ENCODE results near the gene TXNRD2. TPM values are rescaled to one million over a fixed set of nuclear protein-coding genes. Genes with fewer than 3 reads are reported as not detected.

The TXNRD2 gene
- total RNA-seq, 4 donors from 2014 or later: 12.1 to 28.9 (median 21.6) TPM

DNA sequence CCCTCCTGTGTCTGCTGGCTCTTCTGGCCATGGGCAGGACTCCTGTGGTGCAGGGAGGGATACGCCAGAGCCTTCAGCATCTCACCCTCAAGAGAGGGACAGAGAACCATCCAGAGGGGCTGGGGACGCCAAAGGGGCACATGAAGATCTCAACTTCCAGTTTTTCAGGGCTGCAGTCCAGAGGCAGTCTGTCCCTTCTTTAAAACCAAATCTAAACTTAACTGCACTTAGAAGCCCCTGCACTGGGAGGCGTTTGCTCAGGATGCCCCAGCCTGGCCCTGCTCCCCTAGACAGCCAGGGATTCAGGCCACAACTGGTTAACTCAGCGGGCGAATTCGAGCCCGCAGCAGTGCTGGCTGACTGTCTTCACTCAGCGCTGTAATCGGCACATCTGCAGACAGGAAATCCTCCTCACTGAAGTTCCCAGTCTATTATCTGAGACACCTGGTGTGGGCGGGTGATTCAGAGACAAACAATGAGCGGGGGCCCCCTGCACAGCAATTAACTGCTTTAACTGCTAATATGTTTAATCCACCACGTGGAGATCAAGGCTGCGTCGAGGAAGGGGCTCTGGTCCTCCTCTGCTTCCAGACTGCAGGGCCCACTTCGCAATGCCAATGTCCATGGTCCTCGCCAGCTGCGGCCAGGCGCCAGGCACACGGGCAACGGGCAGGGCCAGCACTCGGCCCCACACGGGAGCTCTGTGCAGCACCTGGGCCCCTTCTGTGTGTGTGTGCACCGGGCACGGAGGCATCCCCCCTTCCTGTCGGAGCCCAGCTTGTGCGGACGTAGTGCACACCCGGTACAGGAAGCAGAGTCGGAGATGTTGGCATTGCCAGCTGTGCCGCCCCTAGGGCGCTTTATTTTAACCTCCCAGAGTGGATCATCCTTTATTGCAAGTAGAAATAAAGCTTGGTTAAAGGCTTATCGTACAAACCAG, 50.0 kb downstream of the TXNRD2 start:
- WGBS, 2 donors (ENCODE audit: low coverage in 1 of 2): 53 to 60% methylated on average over 1 to 32 of the region's 32 CpGs
- intact Hi-C loops (cut with DNase I; ENCODE audit: low total_unique reads) (no loop called here), in situ Hi-C loops (cut with MboI; ENCODE audit: low pct_ligation_motif_present in 1 of 4, low pct_unique_long_range_greater_than_20kb in 1 of 4, low sequenced_read_pairs in 3 of 4) (no loop called here)
- DNase-seq: no peak
- H3K4me3 ChIP-seq: no peak overlapping the region
- H3K27ac ChIP-seq: peak overlapping the region; percentile 38 to 62 (median 46)
- H3K36me3 ChIP-seq: no peaks in the 10 kb centered on the region
- TF ChIP-seq, protein P1, sequence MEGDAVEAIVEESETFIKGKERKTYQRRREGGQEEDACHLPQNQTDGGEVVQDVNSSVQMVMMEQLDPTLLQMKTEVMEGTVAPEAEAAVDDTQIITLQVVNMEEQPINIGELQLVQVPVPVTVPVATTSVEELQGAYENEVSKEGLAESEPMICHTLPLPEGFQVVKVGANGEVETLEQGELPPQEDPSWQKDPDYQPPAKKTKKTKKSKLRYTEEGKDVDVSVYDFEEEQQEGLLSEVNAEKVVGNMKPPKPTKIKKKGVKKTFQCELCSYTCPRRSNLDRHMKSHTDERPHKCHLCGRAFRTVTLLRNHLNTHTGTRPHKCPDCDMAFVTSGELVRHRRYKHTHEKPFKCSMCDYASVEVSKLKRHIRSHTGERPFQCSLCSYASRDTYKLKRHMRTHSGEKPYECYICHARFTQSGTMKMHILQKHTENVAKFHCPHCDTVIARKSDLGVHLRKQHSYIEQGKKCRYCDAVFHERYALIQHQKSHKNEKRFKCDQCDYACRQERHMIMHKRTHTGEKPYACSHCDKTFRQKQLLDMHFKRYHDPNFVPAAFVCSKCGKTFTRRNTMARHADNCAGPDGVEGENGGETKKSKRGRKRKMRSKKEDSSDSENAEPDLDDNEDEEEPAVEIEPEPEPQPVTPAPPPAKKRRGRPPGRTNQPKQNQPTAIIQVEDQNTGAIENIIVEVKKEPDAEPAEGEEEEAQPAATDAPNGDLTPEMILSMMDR (IDR thresholded peaks at IDR 0.05): no peak
- no peak for TF ChIP-seq EP300 (IDR thresholded peaks at IDR 0.05; ENCODE audit: low read depth)
- no peak for TF ChIP-seq POLR2AphosphoS5 (IDR thresholded peaks at IDR 0.05)
- TF ChIP-seq POLR2A (IDR thresholded peaks at IDR 0.05): no peak
- H3K4me1 ChIP-seq: peaks cover 0 to 9% (median 4%) of the 10 kb centered on the region in 4 donors
- no peaks in the 10 kb centered on the region for H3K9me3 ChIP-seq
- no peaks in the 10 kb centered on the region for H3K27me3 ChIP-seq

DNA sequence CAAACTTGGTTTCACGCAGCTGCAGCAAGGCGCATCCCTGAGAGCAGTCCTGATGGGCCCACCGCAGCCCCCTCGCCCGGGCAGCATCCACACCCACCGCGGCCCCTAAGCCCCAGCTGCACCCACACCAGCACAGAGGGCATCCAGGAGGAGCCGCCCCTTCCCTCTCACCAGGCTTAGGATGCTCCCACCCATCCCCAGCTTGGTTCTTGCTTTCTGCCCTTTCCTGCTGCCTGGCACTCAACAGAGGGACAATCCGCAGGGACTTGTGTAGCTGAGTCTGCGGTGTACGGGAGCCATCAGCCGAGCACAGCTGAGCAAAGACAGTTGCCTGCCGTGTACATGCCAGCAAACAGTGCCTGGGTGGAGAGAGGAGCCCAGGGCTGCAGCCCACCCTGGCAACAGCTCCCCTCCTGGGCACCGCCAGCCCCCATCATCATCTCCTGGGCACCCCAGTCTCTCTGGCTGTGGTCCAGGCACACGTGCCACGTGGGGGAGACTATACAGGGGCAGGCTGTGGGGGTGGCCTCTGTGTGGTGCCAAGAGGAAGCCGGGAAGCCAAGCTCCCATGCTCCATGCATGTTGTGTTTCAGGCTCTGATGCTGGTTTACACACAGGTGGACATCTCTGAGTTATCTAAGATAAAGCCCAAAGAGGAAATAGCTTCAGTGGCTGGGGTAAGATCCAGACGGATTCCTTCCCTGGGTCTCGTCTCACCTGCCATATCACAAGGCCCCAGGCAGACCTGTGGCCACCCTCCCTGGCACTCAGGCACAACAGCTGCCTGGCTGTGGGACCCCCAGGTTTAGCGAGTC, 50.9 kb downstream of the TXNRD2 start:
- no peak for TF ChIP-seq POLR2A (IDR thresholded peaks at IDR 0.05)
- no peak for TF ChIP-seq POLR2AphosphoS5 (IDR thresholded peaks at IDR 0.05)
- TF ChIP-seq, protein P1 (IDR thresholded peaks at IDR 0.05): no peak
- no peak for TF ChIP-seq EP300 (IDR thresholded peaks at IDR 0.05; ENCODE audit: low read depth)
- Histone ChIP-seq H3K9me3 (no peaks in the 10 kb centered on the region), H3K27ac (peak overlapping the region in 2 of 4 donors; percentile 25 to 48), H3K27me3 (no peaks in the 10 kb centered on the region), H3K4me3 (no peak overlapping the region), H3K4me1 (peaks cover 0 to 9% (median 4%) of the 10 kb centered on the region in 4 donors), H3K36me3 (no peaks in the 10 kb centered on the region)
- 88% methylated on average over 18 of the region's 20 CpGs; no CpG with 5 or more reads in 1 of the 2 donors for WGBS, 2 donors (ENCODE audit: low coverage in 1 of 2)
- in situ Hi-C loops (cut with MboI; ENCODE audit: low pct_ligation_motif_present in 1 of 4, low pct_unique_long_range_greater_than_20kb in 1 of 4, low sequenced_read_pairs in 3 of 4) (no loop called here), intact Hi-C loops (cut with DNase I; ENCODE audit: low total_unique reads) (no loop called here)
- no peak for DNase-seq

DNA sequence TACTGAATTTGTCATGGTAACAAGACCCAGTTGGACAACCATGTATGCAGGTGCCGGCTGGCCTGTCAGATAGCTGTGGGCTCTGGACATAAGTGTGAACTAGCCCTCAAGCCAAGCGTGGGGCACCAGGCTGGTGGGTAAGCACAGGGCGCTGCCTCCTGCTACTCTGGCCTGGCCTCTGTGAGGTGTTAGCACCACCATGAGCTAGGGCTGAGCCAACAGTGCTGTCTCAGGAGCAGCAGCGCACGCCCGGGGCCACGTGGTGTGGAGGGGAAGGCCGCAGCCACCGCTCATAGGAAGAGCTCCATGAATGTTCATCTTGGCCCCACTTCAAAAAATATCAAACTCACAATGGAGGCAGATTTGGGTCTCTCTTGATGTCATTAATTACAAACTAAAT, 51.7 kb downstream of the TXNRD2 start:
- Histone ChIP-seq H3K36me3 (no peaks in the 10 kb centered on the region), H3K27ac (no peak overlapping the region), H3K4me3 (no peak overlapping the region), H3K4me1 (peaks cover 0 to 9% (median 4%) of the 10 kb centered on the region in 4 donors), H3K27me3 (no peaks in the 10 kb centered on the region), H3K9me3 (no peaks in the 10 kb centered on the region)
- intact Hi-C loops (cut with DNase I; ENCODE audit: low total_unique reads): no loop called here
- 94% methylated on average over 9 of the region's 9 CpGs; no CpG with 5 or more reads in 1 of the 2 donors for WGBS, 2 donors (ENCODE audit: low coverage in 1 of 2)
- in situ Hi-C loops (cut with MboI; ENCODE audit: low pct_ligation_motif_present in 1 of 4, low pct_unique_long_range_greater_than_20kb in 1 of 4, low sequenced_read_pairs in 3 of 4): no loop called here
- TF ChIP-seq POLR2AphosphoS5 (IDR thresholded peaks at IDR 0.05): no peak
- TF ChIP-seq, protein P1 (IDR thresholded peaks at IDR 0.05): no peak
- DNase-seq: no peak

DNA sequence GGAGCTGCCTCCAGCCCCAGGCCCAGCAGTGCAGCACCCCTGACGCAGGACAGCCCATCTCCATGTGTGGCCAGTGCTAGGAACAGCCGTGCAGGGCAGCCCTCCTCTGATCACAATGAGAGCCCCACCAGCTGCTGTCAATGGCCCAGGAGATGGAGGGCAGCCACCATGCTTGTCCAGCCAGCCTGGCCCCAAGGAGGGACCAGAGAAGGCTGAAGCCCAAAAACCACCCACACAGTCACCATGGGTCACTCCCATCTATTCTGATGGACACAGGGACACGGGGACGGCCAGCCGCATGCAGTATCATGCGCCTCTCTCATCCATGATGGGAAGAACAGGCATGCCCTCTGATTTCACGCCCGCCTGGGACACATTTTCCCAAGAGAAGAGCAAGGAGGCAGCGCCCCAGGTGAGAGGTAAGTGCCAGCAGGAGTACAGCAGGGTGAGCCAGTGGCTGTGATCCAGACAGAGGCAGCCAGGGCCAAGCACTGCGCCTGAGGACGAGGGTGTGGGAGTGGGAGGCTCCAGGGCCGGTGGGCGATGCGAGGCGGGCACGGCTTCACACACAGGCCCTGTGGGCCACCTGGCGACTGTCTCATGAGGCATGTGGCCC, 53.4 kb downstream of the TXNRD2 start:
- Histone ChIP-seq H3K4me3 (no peak overlapping the region), H3K27ac (no peak overlapping the region), H3K9me3 (no peaks in the 10 kb centered on the region), H3K4me1 (peaks cover 0 to 9% (median 4%) of the 10 kb centered on the region in 4 donors), H3K36me3 (no peaks in the 10 kb centered on the region), H3K27me3 (no peaks in the 10 kb centered on the region)
- in situ Hi-C loops (cut with MboI; ENCODE audit: low pct_ligation_motif_present in 1 of 4, low pct_unique_long_range_greater_than_20kb in 1 of 4, low sequenced_read_pairs in 3 of 4) (no loop called here), intact Hi-C loops (cut with DNase I; ENCODE audit: low total_unique reads) (no loop called here)
- DNase-seq: no peak
- 91 to 94% methylated on average over 6 to 17 of the region's 17 CpGs for WGBS, 2 donors (ENCODE audit: low coverage in 1 of 2)
- no peak for TF ChIP-seq POLR2A (IDR thresholded peaks at IDR 0.05)
- no peak for TF ChIP-seq POLR2AphosphoS5 (IDR thresholded peaks at IDR 0.05)
- no peak for TF ChIP-seq EP300 (IDR thresholded peaks at IDR 0.05; ENCODE audit: low read depth)
- TF ChIP-seq, protein P1 (IDR thresholded peaks at IDR 0.05): no peak
